GM12891 (cell line): ENCODE data around the gene ZNF681.

Experiments used
- POLR2A ChIP-seq: IDR thresholded peaks from 2 replicates; pipeline ENCODE4 v1.6.1; 2011; ENCODE audit warnings: low read depth, low read length, control low read depth
- POLR2AphosphoS5 ChIP-seq: IDR thresholded peaks from 2 replicates; pipeline ENCODE4 v1.6.1; 2011; ENCODE audit warnings: low read depth, low read length, control low read depth
- SPI1 ChIP-seq: IDR thresholded peaks from 2 replicates; pipeline ENCODE4 v1.6.1; 2011; ENCODE audit warnings: low read depth, low read length, control low read depth

DNA sequence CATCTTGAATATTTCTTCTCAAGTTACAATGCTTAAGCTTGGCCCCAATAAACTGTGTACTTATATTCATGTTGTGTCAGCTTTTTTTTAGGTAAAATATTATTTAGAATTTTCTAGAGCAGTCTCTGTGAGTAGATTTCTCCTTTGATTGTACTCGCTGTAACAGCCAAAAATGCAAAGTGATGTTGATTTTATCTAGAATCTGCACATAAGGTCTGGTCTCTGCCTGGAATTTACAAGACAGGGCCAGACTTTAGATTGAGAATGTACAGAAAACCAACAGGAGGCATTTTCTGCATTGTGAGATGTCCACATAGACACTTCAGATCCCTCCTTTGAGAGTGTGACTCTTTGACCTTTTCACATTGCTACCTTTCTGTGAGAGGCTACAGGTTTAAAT is 43.1 kb upstream of the ZNF681 start:
- TF ChIP-seq POLR2A (no peak), POLR2AphosphoS5 (no peak), SPI1 (no peak)
